ENCODE data around the gene RPS18. TPM values are rescaled to one million over a fixed set of nuclear protein-coding genes. Genes with fewer than 3 reads are reported as not detected.

RPS18 gene
- total RNA-seq, 1 experiment from 2014 or later: 3,216 TPM

DNA sequence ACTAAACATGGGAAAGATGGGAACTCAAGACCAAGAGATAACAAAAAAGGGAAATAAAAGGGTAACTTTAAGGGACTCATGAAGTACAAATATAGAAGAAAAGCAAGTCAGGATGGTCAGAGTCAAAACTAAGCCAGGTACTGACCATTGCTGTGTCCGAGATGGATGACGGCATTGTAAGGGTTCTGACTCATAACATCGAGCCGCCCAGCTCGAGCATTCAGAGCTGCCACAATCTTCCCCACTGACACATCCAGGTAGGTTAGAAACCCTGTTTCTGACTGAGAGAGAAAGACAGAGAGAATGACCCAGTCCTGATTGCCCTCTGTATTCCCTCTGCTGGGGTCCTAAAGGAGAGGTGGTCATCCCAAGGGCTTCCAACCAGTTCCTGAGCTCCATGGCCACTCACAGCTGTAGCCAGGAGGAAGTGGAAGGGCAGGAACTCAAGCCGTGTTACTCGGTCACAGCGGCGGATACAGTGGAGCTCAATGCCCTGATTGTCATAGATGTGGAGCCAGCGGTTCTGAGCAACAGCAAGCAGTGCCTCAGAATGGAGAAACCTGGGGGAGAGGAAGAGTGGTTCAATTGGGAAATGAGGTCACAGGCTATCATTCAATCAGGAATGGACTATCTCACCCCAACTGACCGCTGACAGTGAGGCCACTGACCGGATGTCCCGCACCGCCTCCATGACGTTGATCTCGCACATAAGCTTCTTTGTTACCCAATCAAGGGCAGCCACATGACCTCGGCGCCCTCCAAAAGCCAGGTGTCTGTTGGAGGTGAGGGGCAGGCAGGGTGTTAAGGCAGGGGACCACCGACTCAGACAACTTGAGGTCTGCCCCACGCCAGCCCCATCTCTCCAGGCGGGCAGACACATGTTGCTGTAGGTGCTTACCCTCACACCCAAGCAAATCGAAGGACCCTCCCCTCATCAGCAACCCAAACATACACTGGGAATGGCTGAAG is 15.4 kb downstream of the RPS18 start:
- Histone ChIP-seq H3K9ac (ENCODE audit: extremely low read depth, insufficient read length, low read length) (no peak overlapping the region), H3K23me2 (ENCODE audit: insufficient read length, low read depth, low read length, poor library complexity, severe bottlenecking) (peaks cover 12% of the 10 kb centered on the region), H3T11ph (ENCODE audit: low read length) (no peak overlapping the region), H3K56ac (ENCODE audit: insufficient read length, low read depth, low read length) (no peak overlapping the region), H4K5ac (ENCODE audit: insufficient read length, low read depth, low read length) (no peak overlapping the region), H3K18ac (ENCODE audit: insufficient read length, low read depth, low read length) (no peak overlapping the region), H3K9me3 (ENCODE audit: control insufficient read depth, low read depth, low read length) (no peaks in the 10 kb centered on the region), H4K20me1 (ENCODE audit: control insufficient read depth, insufficient read depth, insufficient read length) (no peaks in the 10 kb centered on the region), H3K4me1 (ENCODE audit: insufficient read depth, low read length) (no peaks in the 10 kb centered on the region; the same call in 1 of the 2 replicates), H3K27ac (ENCODE audit: insufficient read length, low read depth, low read length) (no peak overlapping the region), H2BK15ac (ENCODE audit: low read depth, low read length) (no peak overlapping the region), H2BK120ac (ENCODE audit: low read depth, low read length, poor library complexity, severe bottlenecking) (no peak overlapping the region), H2BK5ac (ENCODE audit: insufficient read length, low read length) (no peak overlapping the region), H3K79me1 (ENCODE audit: insufficient read depth, low read depth, low read length, poor library complexity, severe bottlenecking) (peaks cover 8% of the 10 kb centered on the region), H3K14ac (ENCODE audit: insufficient read depth, low read length) (no peak overlapping the region), H2AK5ac (ENCODE audit: insufficient read length, low read length) (no peak overlapping the region), H3K27me3 (ENCODE audit: insufficient read depth, low read length) (no peaks in the 10 kb centered on the region), H3K4me2 (ENCODE audit: insufficient read depth, insufficient read length, low read length) (no peak overlapping the region), H3K4ac (ENCODE audit: low read depth, low read length) (no peak overlapping the region), H2BK12ac (ENCODE audit: insufficient read length, low read depth, low read length) (no peak overlapping the region), H2AFZ (ENCODE audit: low read length) (no peak overlapping the region), H4K8ac (replicated peaks; ENCODE audit: insufficient read length, low read depth, low read length) (no peak overlapping the region), H2BK20ac (ENCODE audit: low read depth, low read length, poor library complexity, severe bottlenecking) (no peak overlapping the region), H3K79me2 (ENCODE audit: insufficient read depth, low read length) (peaks cover 7% of the 10 kb centered on the region; the same call in 1 of the 2 replicates), H3K23ac (ENCODE audit: insufficient read length, low read depth, low read length) (no peak overlapping the region), H4K91ac (ENCODE audit: insufficient read length, low read depth, low read length) (no peak overlapping the region)
- Mint-ChIP-seq H3K4me1 (peaks cover 7 to 20% of the 10 kb centered on the region in 2 experiments), H3K9me3 (no peaks in the 10 kb centered on the region), H3K4me3 (peak overlapping the region; percentile 99 to 100), H3K27me3 (ENCODE audit: low read depth) (no peaks in the 10 kb centered on the region; the same call in 1 of the 2 replicates), H3K36me3 (ENCODE audit: insufficient read depth in 1 of 3, low read depth in 3 of 3) (peaks cover 24 to 77% (median 50%) of the 10 kb centered on the region in 3 experiments; a peak in 6 of 7 replicates), H3K27ac (no peak overlapping the region)
- TF ChIP-seq, protein P1, sequence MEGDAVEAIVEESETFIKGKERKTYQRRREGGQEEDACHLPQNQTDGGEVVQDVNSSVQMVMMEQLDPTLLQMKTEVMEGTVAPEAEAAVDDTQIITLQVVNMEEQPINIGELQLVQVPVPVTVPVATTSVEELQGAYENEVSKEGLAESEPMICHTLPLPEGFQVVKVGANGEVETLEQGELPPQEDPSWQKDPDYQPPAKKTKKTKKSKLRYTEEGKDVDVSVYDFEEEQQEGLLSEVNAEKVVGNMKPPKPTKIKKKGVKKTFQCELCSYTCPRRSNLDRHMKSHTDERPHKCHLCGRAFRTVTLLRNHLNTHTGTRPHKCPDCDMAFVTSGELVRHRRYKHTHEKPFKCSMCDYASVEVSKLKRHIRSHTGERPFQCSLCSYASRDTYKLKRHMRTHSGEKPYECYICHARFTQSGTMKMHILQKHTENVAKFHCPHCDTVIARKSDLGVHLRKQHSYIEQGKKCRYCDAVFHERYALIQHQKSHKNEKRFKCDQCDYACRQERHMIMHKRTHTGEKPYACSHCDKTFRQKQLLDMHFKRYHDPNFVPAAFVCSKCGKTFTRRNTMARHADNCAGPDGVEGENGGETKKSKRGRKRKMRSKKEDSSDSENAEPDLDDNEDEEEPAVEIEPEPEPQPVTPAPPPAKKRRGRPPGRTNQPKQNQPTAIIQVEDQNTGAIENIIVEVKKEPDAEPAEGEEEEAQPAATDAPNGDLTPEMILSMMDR (conservative IDR thresholded peaks at IDR 0.05): no peak
- DNase-seq: no peak
- WGBS (ENCODE audit: extremely low coverage, insufficient read length, low lambda C conversion rate): no CpG with 5 or more reads among the region's 22 CpGs

All from H9 (cell line).